NCI-H748 (cell line): ENCODE data around the gene ZNF438.

Experiments
- DNase-seq: peaks from one replicate; lab custom pipeline; 2025; ENCODE audit not compliant: unreplicated experiment; lab: John Stamatoyannopoulos, UW

Gene ZNF438

GRCh38 chr10:31014161-31014875 is 17.3 kb downstream of the ZNF438 start:
- DNase-seq, result no peak

- no peak for DNase-seq
Observed at GRCh38 chr10:31013331-31013730, 18.3 kb downstream of the ZNF438 start.

GRCh38 chr10:31011665-31012022 is 20.0 kb downstream of the ZNF438 start:
- DNase-seq, result no peak

- no peak for DNase-seq
Observed at GRCh38 chr10:31011017-31011664, 20.5 kb downstream of the ZNF438 start.

GRCh38 chr10:31010062-31010461 is 21.6 kb downstream of the ZNF438 start:
- DNase-seq, result no peak

GRCh38 chr10:31005895-31006294 is 25.8 kb downstream of the ZNF438 start:
- no peak for DNase-seq

GRCh38 chr10:31004611-31005193 is 27.0 kb downstream of the ZNF438 start:
- DNase-seq, result no peak

GRCh38 chr10:31001740-31002139 is 29.9 kb downstream of the ZNF438 start:
- DNase-seq, result no peak

- no peak for DNase-seq
Observed at GRCh38 chr10:31000867-31001266, 30.8 kb downstream of the ZNF438 start.

- DNase-seq, result no peak
Observed at GRCh38 chr10:31000071-31000782, 31.4 kb downstream of the ZNF438 start.

GRCh38 chr10:30999070-30999712 is 32.5 kb downstream of the ZNF438 start:
- DNase-seq, result no peak

GRCh38 chr10:30997536-30998235 is 34.0 kb downstream of the ZNF438 start:
- DNase-seq, result no peak

- DNase-seq, result no peak
Observed at GRCh38 chr10:30996481-30997005, 35.1 kb downstream of the ZNF438 start.

GRCh38 chr10:30995081-30995770 is 36.4 kb downstream of the ZNF438 start:
- no peak for DNase-seq

GRCh38 chr10:30993155-30993554 is 38.5 kb downstream of the ZNF438 start:
- DNase-seq, result no peak

- no peak for DNase-seq
Observed at GRCh38 chr10:30992681-30993080, 39.0 kb downstream of the ZNF438 start.

- no peak for DNase-seq
Observed at GRCh38 chr10:30991647-30992011, 40.0 kb downstream of the ZNF438 start.

- no peak for DNase-seq
Observed at GRCh38 chr10:30990971-30991646, 40.6 kb downstream of the ZNF438 start.

- no peak for DNase-seq
Observed at GRCh38 chr10:30990351-30990750, 41.3 kb downstream of the ZNF438 start.
